Adrenal gland (tissue), 12 donors: Measurements from ENCODE around the gene AMBP. TPM values are rescaled to one million over a fixed set of nuclear protein-coding genes. Genes with fewer than 3 reads are reported as not detected.

Experiments
- DNase-seq, 7 donors: peaks; one replicate each; pipeline ENCODE4 v3.0.0-alpha.2; 2019 to 2020
- H3K27ac ChIP-seq, 5 donors: fragments of 200-600 bp; sonication (generic) in 4 of 5; 1 replicate in 3 of 5; 2 replicates in 2 of 5; pipeline versions ENCODE4 v1.5.1 to v1.8.0; 2016 to 2020; ENCODE audit warnings: mild to moderate bottlenecking in 1 of 5
- H3K27me3 ChIP-seq: fragments of 200-600 bp; 2 replicates; pipeline ENCODE4 v1.8.0; 2021
- H3K36me3 ChIP-seq, 2 donors: fragments of 200-600 bp; replicated peaks in 1 of 2; 1 replicate in 1 of 2; 2 replicates in 1 of 2; pipeline versions ENCODE4 v1.5.1 to v1.8.0; 2018 to 2022
- H3K4me1 ChIP-seq, 2 donors: fragments of 200-600 bp; replicated peaks in 1 of 2; 1 replicate in 1 of 2; 2 replicates in 1 of 2; pipeline versions ENCODE4 v1.5.1 to v1.8.0; 2018 to 2021
- H3K4me3 ChIP-seq, 4 donors: fragments of 200-600 bp; sonication (generic) in 3 of 4; one replicate each; pipeline ENCODE4 v1.5.1; 2016 to 2018
- H3K9me3 ChIP-seq, 3 donors: fragments of 200-600 bp; sonication (generic) in 1 of 3; replicated peaks in 1 of 3; 1 replicate in 2 of 3; 2 replicates in 1 of 3; pipeline versions ENCODE4 v1.5.1 to v1.8.0; 2016 to 2021
- POLR2A ChIP-seq, 2 donors: fragments of 450-650 bp; IDR thresholded peaks; one replicate each; pipeline ENCODE4 v1.6.1; 2017; ENCODE audit warnings: antibody characterized with exemption in 2 of 2, mild to moderate bottlenecking in 2 of 2, moderate library complexity in 1 of 2
- WGBS, 4 donors: extraction: QIAGEN DNeasy Blood & Tissue Kit in 2 of 4; methylation state at CpG; one replicate each; pipeline versions ENCODE4 v1.1.5 to v1.1.7; 2013 to 2017; 5-methylcytosine and 5-hydroxymethylcytosine counted together
- intact Hi-C, 2 donors: fragments of 100-400 bp; cut with DNase I; formaldehyde crosslinking; loops; one replicate each; pipeline versions ENCODE4 v1.14.1 to v1.15.0; 2022 to 2023
- polyA plus RNA-seq, 3 donors: library from polyadenylated mRNA; stranded (reverse); fragments of 200-250 nt in 2 of 3; fragments of 350-450 nt in 1 of 3; fragmentation: Illumina TruSeq in 1 of 3; extraction: RNeasy Lipid Tissue Mini Kit (QIAGEN cat#74804) in 1 of 3; gene quantifications; one replicate each; pipeline ENCODE4 v1.2.3, GENCODE V29; 2013 to 2014
- total RNA-seq, 9 donors: library from RNA; depleted of rRNA in 4 of 9; stranded (reverse); fragments of >200 nt in 4 of 9; fragments of 120-200 nt in 1 of 9; fragmentation: NEBNext Ultra II Directional in 1 of 9; extraction: Animal tissue kit (Norgen Biotek cat#: 25700) in 1 of 9; gene quantifications; one replicate each; pipeline versions ENCODE4 v1.1.0 to v1.2.4, GENCODE V29; 2013 to 2023
- TF ChIP-seq, protein P1 (sequence below), 6 experiments: fragments of 450-650 bp in 4 of 6; fragments of 200-600 bp in 2 of 6; sonication (generic) in 1 of 6; IDR thresholded peaks; 1 replicate in 5 of 6; 2 replicates in 1 of 6; pipeline versions ENCODE4 v1.5.1 to v1.8.0; 2016 to 2021; ENCODE audit warnings: antibody characterized with exemption in 6 of 6, mild to moderate bottlenecking in 2 of 6, moderate library complexity in 1 of 6
- donor health status: healthy with polysubstance abuse.
- donor health status: Bipolar disorder and iron deficiency.
- donor health status: DM: yes; HTN: yes; CAD: no.
- donor health status: DM: no; HTN: no; CAD: no.
- donor health status: DM: no; HTN: no; CAD: no.
- donor health status: DM: yes; HTN: yes; CAD: no.

AMBP gene
- total and polyA plus RNA-seq, 12 donors: 0.17 to 2.8 (median 0.44) TPM; not detected in 5

- Histone ChIP-seq H3K4me1 (no peaks in the 10 kb centered on the region), H3K27me3 (peaks cover 5% of the 10 kb centered on the region), H3K27ac (no peak overlapping the region), H3K36me3 (no peaks in the 10 kb centered on the region), H3K9me3 (no peaks in the 10 kb centered on the region), H3K4me3 (no peak overlapping the region)
- 67 to 81% (median 75%) methylated on average over 2 of the region's 2 CpGs for WGBS, 4 donors
- no peak for DNase-seq
- TF ChIP-seq, protein P1, sequence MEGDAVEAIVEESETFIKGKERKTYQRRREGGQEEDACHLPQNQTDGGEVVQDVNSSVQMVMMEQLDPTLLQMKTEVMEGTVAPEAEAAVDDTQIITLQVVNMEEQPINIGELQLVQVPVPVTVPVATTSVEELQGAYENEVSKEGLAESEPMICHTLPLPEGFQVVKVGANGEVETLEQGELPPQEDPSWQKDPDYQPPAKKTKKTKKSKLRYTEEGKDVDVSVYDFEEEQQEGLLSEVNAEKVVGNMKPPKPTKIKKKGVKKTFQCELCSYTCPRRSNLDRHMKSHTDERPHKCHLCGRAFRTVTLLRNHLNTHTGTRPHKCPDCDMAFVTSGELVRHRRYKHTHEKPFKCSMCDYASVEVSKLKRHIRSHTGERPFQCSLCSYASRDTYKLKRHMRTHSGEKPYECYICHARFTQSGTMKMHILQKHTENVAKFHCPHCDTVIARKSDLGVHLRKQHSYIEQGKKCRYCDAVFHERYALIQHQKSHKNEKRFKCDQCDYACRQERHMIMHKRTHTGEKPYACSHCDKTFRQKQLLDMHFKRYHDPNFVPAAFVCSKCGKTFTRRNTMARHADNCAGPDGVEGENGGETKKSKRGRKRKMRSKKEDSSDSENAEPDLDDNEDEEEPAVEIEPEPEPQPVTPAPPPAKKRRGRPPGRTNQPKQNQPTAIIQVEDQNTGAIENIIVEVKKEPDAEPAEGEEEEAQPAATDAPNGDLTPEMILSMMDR (IDR thresholded peaks at IDR 0.05): no peak
- no peak for TF ChIP-seq POLR2A (IDR thresholded peaks at IDR 0.05)
- intact Hi-C loops: no loop called here
Measured at GRCh38 chr9:114110180-114110579, 32.1 kb upstream of the AMBP start.

- intact Hi-C loops: loop anchor here (5.0 kb wide), 1 partner anchor 178 kb away; no protein-coding TSS in a partner anchor
- Histone ChIP-seq H3K4me1 (no peaks in the 10 kb centered on the region), H3K27ac (no peak overlapping the region), H3K9me3 (no peaks in the 10 kb centered on the region), H3K27me3 (peaks cover 5% of the 10 kb centered on the region), H3K4me3 (no peak overlapping the region), H3K36me3 (no peaks in the 10 kb centered on the region)
- TF ChIP-seq, protein P1 (IDR thresholded peaks at IDR 0.05): no peak
- no peak for TF ChIP-seq POLR2A (IDR thresholded peaks at IDR 0.05)
- 85 to 92% (median 90%) methylated on average over 3 to 6 of the region's 6 CpGs for WGBS, 4 donors
- DNase-seq: no peak
Measured at GRCh38 chr9:114109124-114109523, 31.0 kb upstream of the AMBP start.

DNA sequence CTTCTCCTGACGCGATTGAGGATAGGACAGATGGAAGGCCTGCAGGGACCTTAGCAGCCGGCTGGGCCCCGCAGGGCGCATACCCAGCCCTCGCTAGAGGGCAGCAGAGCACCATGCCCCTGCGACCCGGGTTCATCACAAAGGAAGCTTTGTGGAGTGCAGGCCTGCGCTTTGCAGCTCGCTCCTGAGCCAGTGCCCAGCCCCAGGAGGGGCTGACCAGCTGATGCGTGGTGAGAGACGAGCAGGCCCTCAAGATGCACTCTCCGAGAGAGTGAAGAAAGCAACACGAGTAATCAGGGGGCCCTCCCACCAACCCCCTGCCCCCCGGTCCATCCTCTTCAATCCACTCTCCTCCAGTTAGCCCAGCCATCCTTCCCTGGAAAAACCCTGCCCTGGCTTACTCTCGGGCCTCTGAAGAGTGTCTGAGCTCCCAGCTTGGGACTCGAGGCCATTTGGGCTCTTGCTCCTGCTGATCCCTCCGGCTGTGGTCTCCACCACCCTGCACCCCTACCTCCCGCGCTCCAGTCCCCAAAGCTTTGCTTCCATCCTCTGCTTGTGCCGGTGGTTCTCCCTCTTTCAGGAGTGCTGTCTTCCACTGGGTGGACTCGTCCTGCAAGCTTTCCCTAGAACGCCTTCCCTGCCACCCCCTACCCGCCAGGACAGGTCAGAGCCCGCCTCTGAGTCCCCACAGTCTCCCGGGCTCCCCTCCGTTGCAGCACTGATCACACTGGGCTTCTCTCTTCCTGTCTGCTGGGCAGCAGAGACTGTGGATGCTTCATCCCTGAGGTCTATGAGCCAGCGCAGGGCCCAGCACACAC is 30.1 kb upstream of the AMBP start:
- Histone ChIP-seq H3K4me3 (no peak overlapping the region), H3K4me1 (no peaks in the 10 kb centered on the region), H3K27ac (no peak overlapping the region), H3K27me3 (peaks cover under 1% of the 10 kb centered on the region), H3K36me3 (no peaks in the 10 kb centered on the region), H3K9me3 (no peaks in the 10 kb centered on the region)
- 46 to 57% (median 49%) methylated on average over 19 to 28 of the region's 28 CpGs for WGBS, 4 donors
- DNase-seq: peak; percentile 74 to 87 (median 82)
- intact Hi-C loops: loop anchor here (5.0 kb wide), 1 partner anchor 179 kb away; no protein-coding TSS in a partner anchor
- no peak for TF ChIP-seq POLR2A (IDR thresholded peaks at IDR 0.05)
- TF ChIP-seq, protein P1 (IDR thresholded peaks at IDR 0.05): peak; percentile 86 to 96 (median 91)

DNA sequence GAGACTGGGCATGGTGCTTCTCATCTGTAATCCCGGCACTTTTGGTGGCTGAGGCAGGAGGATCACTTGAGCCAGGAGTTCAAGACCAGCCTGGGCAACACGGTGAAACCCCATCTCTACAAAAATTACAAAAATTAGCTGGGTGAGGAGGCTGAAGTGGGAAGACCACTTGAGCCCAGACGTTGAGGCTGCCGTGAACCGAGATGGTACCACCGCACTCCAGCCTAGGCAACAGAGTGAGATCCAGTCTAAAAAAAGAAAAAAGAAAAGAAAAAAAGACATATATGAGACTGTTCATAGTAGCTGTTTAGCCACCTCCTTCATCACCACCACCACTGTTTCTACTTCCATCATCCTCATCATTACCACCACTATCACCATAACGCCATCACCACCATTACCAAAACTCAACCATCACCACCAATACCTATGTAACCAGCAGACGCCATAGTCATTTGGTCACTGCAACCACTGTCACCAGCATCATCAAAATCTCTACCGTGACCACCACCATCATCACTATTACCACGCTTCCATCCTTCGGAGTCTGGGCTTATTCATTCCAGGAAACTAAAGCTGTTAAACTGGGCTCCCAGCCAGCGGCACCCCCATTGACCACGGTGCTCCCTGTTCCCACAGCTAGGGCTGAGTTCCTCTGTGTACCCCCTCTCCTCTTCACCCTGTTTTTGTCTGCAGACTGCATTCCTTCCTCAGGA is 29.3 kb upstream of the AMBP start:
- intact Hi-C loops: loop anchor here (5.0 kb wide), 1 partner anchor 180 kb away; no protein-coding TSS in a partner anchor
- Histone ChIP-seq H3K9me3 (no peaks in the 10 kb centered on the region), H3K4me3 (no peak overlapping the region)

More for the DNA sequence above, 29.3 kb upstream of the AMBP start:
- H3K4me1 ChIP-seq: no peaks in the 10 kb centered on the region
- DNase-seq: no peak
- WGBS, 4 donors: 71 to 76% (median 73%) methylated on average over 13 of the region's 13 CpGs
- H3K27ac ChIP-seq: no peak overlapping the region
- H3K27me3 ChIP-seq: no peaks in the 10 kb centered on the region
- TF ChIP-seq, protein P1 (IDR thresholded peaks at IDR 0.05): no peak
- TF ChIP-seq POLR2A (IDR thresholded peaks at IDR 0.05): no peak
- H3K36me3 ChIP-seq: no peaks in the 10 kb centered on the region
